Small intestine (tissue), 7 donors: ENCODE results near the gene CD2. TPM values are rescaled to one million over a fixed set of nuclear protein-coding genes. Genes with fewer than 3 reads are reported as not detected.

ENCODE experiments used
- DNase-seq, 2 donors: peaks; one replicate each; pipeline versions ENCODE4 v3.0.0 to v3.0.0-alpha.2; 2013
- FAIRE-seq: peaks from 2 replicates; lab custom pipeline; 2012; peaks lifted over from hg19 to GRCh38; lab: Jason Lieb, UNC
- H3K27ac ChIP-seq, 3 donors: one replicate each; pipeline ENCODE4 v1.5.1; 2013; ENCODE audit warnings: low read length in 2 of 3, mild to moderate bottlenecking in 2 of 3, control low read depth in 1 of 3, inconsistent platforms in 1 of 3, low read depth in 1 of 3, moderate library complexity in 1 of 3
- H3K27me3 ChIP-seq, 3 donors: one replicate each; pipeline ENCODE4 v1.6.1; 2013; ENCODE audit warnings: low read length in 3 of 3, inconsistent platforms in 1 of 3; ENCODE audit not compliant: control insufficient read depth in 3 of 3, insufficient read depth in 3 of 3
- H3K36me3 ChIP-seq, 3 donors: one replicate each; pipeline ENCODE4 v1.6.1; 2013; ENCODE audit warnings: low read length in 3 of 3, inconsistent platforms in 1 of 3, low read depth in 1 of 3, mild to moderate bottlenecking in 1 of 3, moderate library complexity in 1 of 3; ENCODE audit not compliant: control insufficient read depth in 3 of 3, insufficient read depth in 2 of 3
- H3K4me1 ChIP-seq, 3 donors: one replicate each; pipeline ENCODE4 v1.6.1; 2013; ENCODE audit warnings: low read length in 2 of 3, inconsistent platforms in 1 of 3, low read depth in 1 of 3, mild to moderate bottlenecking in 1 of 3, moderate library complexity in 1 of 3; ENCODE audit not compliant: control insufficient read depth in 3 of 3, insufficient read depth in 2 of 3
- H3K4me3 ChIP-seq, 3 donors: one replicate each; pipeline ENCODE4 v1.5.1; 2013; ENCODE audit warnings: low read length in 3 of 3, control low read depth in 1 of 3, inconsistent platforms in 1 of 3, low read depth in 1 of 3, mild to moderate bottlenecking in 1 of 3, moderate library complexity in 1 of 3
- H3K9me3 ChIP-seq, 2 donors: one replicate each; pipeline ENCODE4 v1.6.1; 2013; ENCODE audit warnings: low read depth in 1 of 2, low read length in 1 of 2; ENCODE audit not compliant: control insufficient read depth in 2 of 2, insufficient read depth in 1 of 2
- WGBS, 3 donors: extraction: QIAGEN DNeasy Blood & Tissue Kit; methylation state at CpG; one replicate each; pipeline ENCODE4 v1.1.7; 2013; 5-methylcytosine and 5-hydroxymethylcytosine counted together
- polyA plus RNA-seq, 4 donors: library from polyadenylated mRNA; stranded (reverse) in 3 of 4; unstranded in 1 of 4; fragments of 200-250 nt in 3 of 4; fragments of 120-200 nt in 1 of 4; gene quantifications; one replicate each; pipeline versions ENCODE4 v1.2.1 to v1.2.3, GENCODE V29; 2013
- donor health status: healthy with polysubstance abuse.
- donor health status: control.
- donor health status: control.
- donor health status: Bipolar disorder and iron deficiency.
- donor health status: healthy.

Gene CD2
- polyA plus RNA-seq, 4 donors = 2.1 to 14.9 (median 5.1) TPM

DNA sequence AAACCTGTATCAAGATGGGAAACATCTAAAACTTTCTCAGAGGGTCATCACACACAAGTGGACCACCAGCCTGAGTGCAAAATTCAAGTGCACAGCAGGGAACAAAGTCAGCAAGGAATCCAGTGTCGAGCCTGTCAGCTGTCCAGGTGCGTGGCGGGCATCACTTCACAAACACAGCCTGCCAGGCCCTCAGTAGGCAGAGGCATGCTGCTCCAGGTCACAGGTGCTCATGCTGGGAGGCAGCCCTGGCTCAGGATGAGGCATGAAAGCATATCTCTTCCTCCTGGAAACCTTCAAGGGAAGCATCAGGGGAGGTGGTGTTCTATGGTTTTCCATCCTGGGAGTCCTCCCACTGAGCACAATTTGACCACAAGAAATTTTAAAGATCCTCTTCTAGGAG is 6.3 kb downstream of the CD2 start:
- Histone ChIP-seq H3K4me3 (no peak overlapping the region), H3K4me1 (no peaks in the 10 kb centered on the region), H3K27ac (no peak overlapping the region), H3K9me3 (peaks cover 0 to 5% of the 10 kb centered on the region in 2 donors), H3K36me3 (no peaks in the 10 kb centered on the region), H3K27me3 (no peaks in the 10 kb centered on the region)
- 66 to 89% (median 85%) methylated on average over 3 of the region's 3 CpGs for WGBS, 3 donors
- FAIRE-seq = no peak
- DNase-seq = no peak

DNA sequence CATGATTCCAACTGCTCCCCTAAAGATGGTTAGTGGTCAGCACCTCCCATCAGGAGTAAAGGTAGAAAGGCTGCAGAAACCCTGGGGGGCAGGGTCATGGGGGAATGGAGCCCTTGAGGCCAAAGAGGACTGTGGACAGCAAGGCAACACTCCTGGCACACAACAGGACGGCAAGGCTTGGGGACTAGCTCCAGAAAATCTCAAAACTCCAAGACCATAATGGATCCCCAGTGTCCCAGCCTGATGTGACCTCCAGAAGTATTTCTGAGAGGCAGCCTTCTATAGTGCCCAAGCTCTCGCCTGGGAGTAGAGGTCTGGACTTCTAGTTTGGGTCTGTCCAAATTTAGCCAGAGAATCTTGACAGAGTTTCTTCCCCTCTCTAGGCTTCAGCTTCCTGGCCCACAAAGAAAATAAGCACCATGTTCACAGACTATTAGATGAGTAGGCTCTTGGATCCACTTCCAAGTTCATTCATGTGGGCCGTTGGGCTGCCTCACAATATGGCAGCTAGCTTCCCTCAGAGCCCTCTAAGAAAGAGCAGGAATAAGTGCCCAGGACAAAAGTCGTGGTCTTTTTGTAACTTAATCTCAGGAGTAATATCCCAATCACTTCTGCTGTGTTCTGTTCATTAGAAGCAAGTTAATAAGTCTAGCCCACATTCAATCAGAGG is 6.9 kb downstream of the CD2 start:
- WGBS, 3 donors = 76 to 89% (median 80%) methylated on average over 4 of the region's 4 CpGs
- Histone ChIP-seq H3K27ac (peak overlapping the region in 2 of 3 donors; percentile 16 to 18), H3K4me3 (no peak overlapping the region), H3K27me3 (no peaks in the 10 kb centered on the region), H3K4me1 (no peaks in the 10 kb centered on the region), H3K9me3 (peaks cover 0 to 8% of the 10 kb centered on the region in 2 donors), H3K36me3 (no peaks in the 10 kb centered on the region)
- FAIRE-seq (no peak), DNase-seq (no peak)

DNA sequence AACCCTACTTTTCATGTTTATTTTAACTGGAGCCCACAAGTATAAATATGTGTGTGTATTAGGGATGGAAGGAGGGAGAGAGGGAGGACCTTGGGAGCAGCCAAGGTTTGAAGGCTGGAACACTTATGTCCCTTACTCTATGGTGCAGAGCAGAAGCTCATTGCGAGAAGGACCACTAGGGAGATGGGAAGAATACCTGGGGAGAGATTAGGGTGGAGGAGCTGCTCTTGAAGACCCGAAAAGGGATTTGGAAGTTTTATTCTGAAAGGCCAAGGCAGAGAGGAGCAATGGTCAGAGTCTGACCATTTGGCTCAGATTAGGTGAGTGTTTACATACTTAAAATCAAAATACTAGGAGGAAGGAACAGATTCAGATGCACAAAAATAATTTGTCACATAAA is 8.1 kb downstream of the CD2 start:
- peak overlapping the region in 1 of 3 donors; percentile 74 for H3K27ac ChIP-seq
- H3K4me3 ChIP-seq = no peak overlapping the region
- FAIRE-seq (no peak), DNase-seq (no peak)
- 79 to 86% (median 82%) methylated on average over 2 of the region's 2 CpGs for WGBS, 3 donors
- no peaks in the 10 kb centered on the region for H3K36me3 ChIP-seq
- H3K9me3 ChIP-seq = peaks cover 0 to 11% of the 10 kb centered on the region in 2 donors
- no peaks in the 10 kb centered on the region for H3K27me3 ChIP-seq
- no peaks in the 10 kb centered on the region for H3K4me1 ChIP-seq

DNA sequence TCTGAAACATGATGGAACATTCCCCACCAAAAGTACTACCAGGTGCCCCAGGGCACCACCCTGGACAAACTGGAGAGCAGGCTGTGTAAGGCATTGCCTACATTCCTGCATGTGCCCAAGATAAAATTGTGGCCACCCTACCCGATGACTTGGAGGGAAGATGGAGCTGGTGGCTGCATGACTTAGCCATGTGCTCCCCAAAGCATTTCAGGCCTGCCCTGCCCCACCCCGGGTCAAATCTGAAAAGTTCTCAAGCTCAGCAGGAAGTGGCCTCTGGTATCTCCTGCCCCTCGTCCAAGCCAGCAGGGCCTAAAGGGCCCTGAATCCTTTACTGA is 8.5 kb downstream of the CD2 start:
- Histone ChIP-seq H3K27me3 (no peaks in the 10 kb centered on the region), H3K4me3 (no peak overlapping the region), H3K9me3 (peaks cover 0 to 11% of the 10 kb centered on the region in 2 donors), H3K36me3 (no peaks in the 10 kb centered on the region), H3K27ac (peak overlapping the region in 2 of 3 donors; percentile 50 to 74), H3K4me1 (no peaks in the 10 kb centered on the region)
- FAIRE-seq (no peak), DNase-seq (no peak)
- WGBS, 3 donors = 43 to 57% (median 49%) methylated on average over 3 of the region's 3 CpGs

DNA sequence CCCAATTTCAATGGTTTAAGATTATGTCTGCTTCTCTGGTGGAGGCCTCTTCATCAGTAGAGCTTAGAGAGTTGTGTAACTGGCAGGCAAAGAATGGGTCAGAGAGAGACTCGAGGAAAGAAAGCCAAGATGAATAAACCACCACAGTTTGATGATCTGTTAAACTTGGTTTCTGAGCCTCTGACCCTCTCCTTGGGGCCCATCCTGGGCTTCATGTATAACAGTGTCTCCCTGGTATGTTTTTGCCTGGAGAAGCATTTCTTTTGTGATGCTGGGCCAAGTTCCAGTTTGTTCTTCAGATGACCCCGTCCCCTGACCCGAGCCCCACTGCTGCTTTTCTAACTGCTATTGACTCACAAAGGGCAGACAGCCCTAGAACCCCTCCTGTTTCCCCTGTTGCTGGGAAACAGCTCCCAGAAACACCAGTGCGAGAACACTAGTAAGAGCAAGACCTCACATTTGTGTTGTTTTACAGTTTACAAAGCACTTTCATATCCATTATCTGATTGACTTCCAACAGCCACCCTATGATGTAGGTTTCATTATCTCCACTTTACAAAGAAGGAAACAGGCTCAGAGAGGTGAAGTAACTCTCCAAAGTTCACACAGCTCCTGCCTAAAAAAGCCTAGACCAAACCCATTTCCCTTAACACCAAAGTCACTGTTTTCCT is 9.0 kb downstream of the CD2 start:
- H3K27ac ChIP-seq = peak overlapping the region in 2 of 3 donors; percentile 54 to 74
- H3K4me3 ChIP-seq = no peak overlapping the region
- peaks cover 0 to 11% of the 10 kb centered on the region in 2 donors for H3K9me3 ChIP-seq
- DNase-seq (no peak), FAIRE-seq (no peak)
- no peaks in the 10 kb centered on the region for H3K36me3 ChIP-seq
- 51 to 59% (median 59%) methylated on average over 4 of the region's 4 CpGs for WGBS, 3 donors
- H3K27me3 ChIP-seq = no peaks in the 10 kb centered on the region
- no peaks in the 10 kb centered on the region for H3K4me1 ChIP-seq

DNA sequence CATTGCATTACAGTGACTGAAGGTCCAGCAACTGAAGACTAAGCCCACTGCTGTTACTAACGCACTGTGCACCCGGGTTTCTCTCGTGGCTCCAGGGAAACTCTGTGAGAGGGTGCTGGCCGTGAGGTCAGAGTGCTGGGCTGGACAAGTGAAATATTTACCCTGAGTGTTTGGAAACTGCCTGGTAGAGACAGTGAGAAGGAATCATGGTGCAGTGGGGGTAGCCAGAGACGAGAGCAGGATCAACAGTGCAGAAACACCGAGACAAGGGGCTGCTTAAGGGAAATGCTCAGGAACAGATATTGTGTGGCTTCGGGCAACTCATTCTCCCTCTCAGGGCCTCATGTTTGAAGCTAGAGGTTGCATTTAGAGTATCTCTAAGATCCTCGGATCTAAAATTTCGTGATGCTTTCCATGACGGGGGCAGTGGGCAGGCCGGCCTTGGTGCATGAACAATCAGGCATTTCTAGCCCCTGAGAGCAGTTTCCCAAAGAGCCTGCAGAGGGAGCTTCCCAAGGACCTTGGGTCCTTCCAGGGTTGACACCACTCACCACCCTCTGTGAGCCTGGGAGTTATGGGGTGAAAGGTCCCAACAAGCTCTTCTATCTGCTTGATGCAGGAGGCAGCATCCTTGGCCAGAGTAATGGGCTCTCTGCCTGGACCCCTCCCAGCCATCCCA is 9.7 kb downstream of the CD2 start:
- 46 to 65% (median 61%) methylated on average over 11 of the region's 11 CpGs for WGBS, 3 donors
- peaks cover 0 to 11% of the 10 kb centered on the region in 2 donors for H3K9me3 ChIP-seq
- peak overlapping the region in 1 of 3 donors; percentile 7 for H3K4me3 ChIP-seq
- H3K36me3 ChIP-seq = no peaks in the 10 kb centered on the region
- H3K27me3 ChIP-seq = no peaks in the 10 kb centered on the region
- FAIRE-seq = no peak
- DNase-seq = peak; percentile 43 to 50
- H3K4me1 ChIP-seq = no peaks in the 10 kb centered on the region
- H3K27ac ChIP-seq = peak overlapping the region in 2 of 3 donors; percentile 54 to 74

DNA sequence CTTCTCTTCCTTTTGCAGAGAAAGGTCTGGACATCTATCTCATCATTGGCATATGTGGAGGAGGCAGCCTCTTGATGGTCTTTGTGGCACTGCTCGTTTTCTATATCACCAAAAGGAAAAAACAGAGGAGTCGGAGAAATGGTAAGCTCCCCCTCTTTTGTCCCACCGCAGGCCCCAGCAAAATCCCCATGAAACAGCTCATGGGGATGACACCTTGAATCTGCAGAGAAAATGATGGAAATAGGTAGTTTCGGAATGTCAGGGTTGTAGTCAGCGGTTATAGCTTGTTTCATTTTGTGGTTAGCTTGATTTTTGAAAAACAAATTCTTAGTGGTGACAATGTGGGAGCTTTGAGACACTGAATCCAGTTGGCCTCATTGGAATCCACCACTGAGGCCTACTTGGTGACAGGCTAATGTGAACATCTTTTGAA is 10.3 kb downstream of the CD2 start:
- Histone ChIP-seq H3K27me3 (no peaks in the 10 kb centered on the region), H3K4me3 (no peak overlapping the region), H3K27ac (peak overlapping the region in 2 of 3 donors; percentile 2 to 74), H3K4me1 (no peaks in the 10 kb centered on the region), H3K9me3 (peaks cover 0 to 11% of the 10 kb centered on the region in 2 donors), H3K36me3 (no peaks in the 10 kb centered on the region)
- 75 to 84% (median 80%) methylated on average over 5 of the region's 5 CpGs for WGBS, 3 donors
- FAIRE-seq = no peak
- DNase-seq = no peak
